Panc1 (cell line): ENCODE measurements around the gene DUSP11. TPM values are rescaled to one million over a fixed set of nuclear protein-coding genes. Genes with fewer than 3 reads are reported as not detected.

Experiments used
- ATAC-seq: fragments of 200-7000 bp; cut with Tn5 transposase; 2 replicates; pipeline ENCODE4 v1.9.1; 2020; ENCODE audit warnings: mild to moderate bottlenecking, moderate library complexity
- BruUV-seq: library from RNA; stranded (reverse); fragments of 400-500 nt; replicated peaks from 2 replicates; lab custom pipeline; 2021; lab: Mats Ljungman, UMichigan
- CTCF ChIA-PET: fragments of 300-600 bp; sonication (Branson Sonifier 250); formaldehyde crosslinking; loops from one replicate; lab custom pipeline; 2022; ENCODE audit warnings: antibody characterized with exemption; lab: Charles Lee
- POLR2A ChIA-PET: fragments of 300-600 bp; sonication (Branson Sonifier 250); formaldehyde crosslinking; loops from one replicate; lab custom pipeline; 2022; ENCODE audit warnings: antibody characterized with exemption; lab: Charles Lee
- DNase-seq: peaks from one replicate; pipeline ENCODE4 v3.0.0-alpha.2; 2010; ENCODE audit warnings: low read depth, low spot score
- H3K27ac ChIP-seq: 2 replicates; pipeline ENCODE4 v1.5.1; 2011; ENCODE audit warnings: mild to moderate bottlenecking, low read length, inconsistent platforms
- H3K27me3 ChIP-seq: fragments of 200-500 bp; sonication (Bioruptor generic); 2 replicates; pipeline ENCODE4 v1.6.0; 2014; ENCODE audit warnings: low read length, inconsistent platforms; ENCODE audit not compliant: control insufficient read depth, insufficient read depth
- H3K36me3 ChIP-seq: fragments of 200-500 bp; sonication (Bioruptor generic); 2 replicates; pipeline ENCODE4 v1.5.1; 2014; ENCODE audit warnings: inconsistent platforms, mild to moderate bottlenecking, low read length, moderate library complexity; ENCODE audit not compliant: control insufficient read depth, insufficient read depth
- H3K4me1 ChIP-seq: 2 replicates; pipeline ENCODE4 v1.5.1; 2011; ENCODE audit warnings: inconsistent platforms, mild to moderate bottlenecking, low read length, moderate library complexity; ENCODE audit not compliant: control insufficient read depth, insufficient read depth
- H3K4me3 ChIP-seq, 2 experiments: 2 replicates each; pipeline ENCODE4 v1.5.1; 2011 to 2012; ENCODE audit warnings: low read depth in 2 of 2, low read length in 2 of 2, mild to moderate bottlenecking in 2 of 2, inconsistent platforms in 1 of 2, moderate library complexity in 1 of 2
- H3K9me3 ChIP-seq: fragments of 200-500 bp; sonication (Bioruptor generic); 2 replicates; pipeline ENCODE4 v1.5.1; 2014; ENCODE audit warnings: low read depth, mild to moderate bottlenecking, inconsistent platforms, low read length, moderate library complexity; ENCODE audit not compliant: control insufficient read depth, insufficient read depth
- POLR2AphosphoS5 ChIP-seq: IDR thresholded peaks from 2 replicates; pipeline ENCODE4 v1.6.1; 2012; ENCODE audit warnings: mild to moderate bottlenecking, low read depth, low read length, moderate library complexity
- SIN3A ChIP-seq: IDR thresholded peaks from 2 replicates; pipeline ENCODE4 v1.6.1; 2012; ENCODE audit warnings: low read depth, mild to moderate bottlenecking, low read length, moderate library complexity, borderline replicate concordance; ENCODE audit not compliant: insufficient read depth
- TCF7L2 ChIP-seq: IDR thresholded peaks from 2 replicates; pipeline ENCODE4 v1.6.1; 2011; ENCODE audit warnings: mild to moderate bottlenecking, low read depth, low read length, inconsistent platforms
- in situ Hi-C: cut with HindIII; loops from 2 replicates; pipeline ENCODE4 v1.10.0; 2016; ENCODE audit warnings: low sequenced_read_pairs, low pct_unique_long_range_greater_than_20kb
- intact Hi-C: fragments of 100-400 bp; cut with micrococcal nuclease; formaldehyde crosslinking; loops from one replicate; pipeline ENCODE4 v1.10.0; 2022; ENCODE audit not compliant: unreplicated experiment
- total RNA-seq: library from RNA; stranded (reverse); gene quantifications from one replicate; pipeline ENCODE4 v1.2.1, GENCODE V29; 2021; ENCODE audit not compliant: unreplicated experiment
- TF ChIP-seq, protein P1 (sequence below), 2 experiments: IDR thresholded peaks; 2 replicates each; pipeline ENCODE4 v1.6.1; 2011 to 2012; ENCODE audit warnings: low read depth in 2 of 2, control low read depth in 1 of 2, low read length in 1 of 2, mild to moderate bottlenecking in 1 of 2, moderate library complexity in 1 of 2; ENCODE audit not compliant: insufficient read depth in 1 of 2
- TF ChIP-seq, protein P2 (sequence below): fragments of 450-650 bp; IDR thresholded peaks from 2 replicates; pipeline ENCODE4 v1.5.1; 2017; ENCODE audit warnings: mild to moderate bottlenecking

The DUSP11 gene
- total RNA-seq, 1 experiment from 2014 or later: 16.9 TPM

DNA sequence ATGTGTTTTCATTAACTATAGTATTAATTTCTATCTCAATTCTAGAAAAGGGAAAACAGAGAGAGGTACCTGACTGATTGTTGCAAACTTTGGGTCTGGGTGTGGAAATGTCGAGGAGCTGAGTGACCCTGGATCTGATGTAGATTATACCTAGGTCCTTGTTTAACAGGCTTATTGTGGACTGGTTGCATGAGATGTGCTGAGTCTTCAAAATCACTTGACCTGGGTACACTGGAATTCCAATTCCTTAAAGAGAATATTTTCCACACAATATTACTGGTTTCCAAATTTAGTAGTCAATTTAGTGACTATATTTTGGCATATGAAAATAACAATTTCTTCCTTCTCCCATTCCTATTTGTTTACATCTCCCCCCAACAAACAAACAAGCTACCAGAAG lies 13.6 kb downstream of the DUSP11 start:
- intact Hi-C loops (no loop called here), in situ Hi-C loops (no loop called here)
- no TSS peak for BruUV-seq
- POLR2A ChIA-PET: no interaction called here
- Histone ChIP-seq H3K9me3 (no peaks in the 10 kb centered on the region), H3K4me1 (no peaks in the 10 kb centered on the region), H3K4me3 (no peak overlapping the region), H3K27me3 (no peaks in the 10 kb centered on the region), H3K27ac (no peak overlapping the region), H3K36me3 (peaks cover 12% of the 10 kb centered on the region)
- TF ChIP-seq, protein P1, sequence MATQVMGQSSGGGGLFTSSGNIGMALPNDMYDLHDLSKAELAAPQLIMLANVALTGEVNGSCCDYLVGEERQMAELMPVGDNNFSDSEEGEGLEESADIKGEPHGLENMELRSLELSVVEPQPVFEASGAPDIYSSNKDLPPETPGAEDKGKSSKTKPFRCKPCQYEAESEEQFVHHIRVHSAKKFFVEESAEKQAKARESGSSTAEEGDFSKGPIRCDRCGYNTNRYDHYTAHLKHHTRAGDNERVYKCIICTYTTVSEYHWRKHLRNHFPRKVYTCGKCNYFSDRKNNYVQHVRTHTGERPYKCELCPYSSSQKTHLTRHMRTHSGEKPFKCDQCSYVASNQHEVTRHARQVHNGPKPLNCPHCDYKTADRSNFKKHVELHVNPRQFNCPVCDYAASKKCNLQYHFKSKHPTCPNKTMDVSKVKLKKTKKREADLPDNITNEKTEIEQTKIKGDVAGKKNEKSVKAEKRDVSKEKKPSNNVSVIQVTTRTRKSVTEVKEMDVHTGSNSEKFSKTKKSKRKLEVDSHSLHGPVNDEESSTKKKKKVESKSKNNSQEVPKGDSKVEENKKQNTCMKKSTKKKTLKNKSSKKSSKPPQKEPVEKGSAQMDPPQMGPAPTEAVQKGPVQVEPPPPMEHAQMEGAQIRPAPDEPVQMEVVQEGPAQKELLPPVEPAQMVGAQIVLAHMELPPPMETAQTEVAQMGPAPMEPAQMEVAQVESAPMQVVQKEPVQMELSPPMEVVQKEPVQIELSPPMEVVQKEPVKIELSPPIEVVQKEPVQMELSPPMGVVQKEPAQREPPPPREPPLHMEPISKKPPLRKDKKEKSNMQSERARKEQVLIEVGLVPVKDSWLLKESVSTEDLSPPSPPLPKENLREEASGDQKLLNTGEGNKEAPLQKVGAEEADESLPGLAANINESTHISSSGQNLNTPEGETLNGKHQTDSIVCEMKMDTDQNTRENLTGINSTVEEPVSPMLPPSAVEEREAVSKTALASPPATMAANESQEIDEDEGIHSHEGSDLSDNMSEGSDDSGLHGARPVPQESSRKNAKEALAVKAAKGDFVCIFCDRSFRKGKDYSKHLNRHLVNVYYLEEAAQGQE (IDR thresholded peaks at IDR 0.05; ENCODE audit: insufficient read depth in 1 of 2, low read depth in 2 of 2, low read length in 1 of 2): no peak
- TF ChIP-seq, protein P2, sequence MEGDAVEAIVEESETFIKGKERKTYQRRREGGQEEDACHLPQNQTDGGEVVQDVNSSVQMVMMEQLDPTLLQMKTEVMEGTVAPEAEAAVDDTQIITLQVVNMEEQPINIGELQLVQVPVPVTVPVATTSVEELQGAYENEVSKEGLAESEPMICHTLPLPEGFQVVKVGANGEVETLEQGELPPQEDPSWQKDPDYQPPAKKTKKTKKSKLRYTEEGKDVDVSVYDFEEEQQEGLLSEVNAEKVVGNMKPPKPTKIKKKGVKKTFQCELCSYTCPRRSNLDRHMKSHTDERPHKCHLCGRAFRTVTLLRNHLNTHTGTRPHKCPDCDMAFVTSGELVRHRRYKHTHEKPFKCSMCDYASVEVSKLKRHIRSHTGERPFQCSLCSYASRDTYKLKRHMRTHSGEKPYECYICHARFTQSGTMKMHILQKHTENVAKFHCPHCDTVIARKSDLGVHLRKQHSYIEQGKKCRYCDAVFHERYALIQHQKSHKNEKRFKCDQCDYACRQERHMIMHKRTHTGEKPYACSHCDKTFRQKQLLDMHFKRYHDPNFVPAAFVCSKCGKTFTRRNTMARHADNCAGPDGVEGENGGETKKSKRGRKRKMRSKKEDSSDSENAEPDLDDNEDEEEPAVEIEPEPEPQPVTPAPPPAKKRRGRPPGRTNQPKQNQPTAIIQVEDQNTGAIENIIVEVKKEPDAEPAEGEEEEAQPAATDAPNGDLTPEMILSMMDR: no peak
- CTCF ChIA-PET: no interaction called here
- DNase-seq (no peak), ATAC-seq (no peak)

DNA sequence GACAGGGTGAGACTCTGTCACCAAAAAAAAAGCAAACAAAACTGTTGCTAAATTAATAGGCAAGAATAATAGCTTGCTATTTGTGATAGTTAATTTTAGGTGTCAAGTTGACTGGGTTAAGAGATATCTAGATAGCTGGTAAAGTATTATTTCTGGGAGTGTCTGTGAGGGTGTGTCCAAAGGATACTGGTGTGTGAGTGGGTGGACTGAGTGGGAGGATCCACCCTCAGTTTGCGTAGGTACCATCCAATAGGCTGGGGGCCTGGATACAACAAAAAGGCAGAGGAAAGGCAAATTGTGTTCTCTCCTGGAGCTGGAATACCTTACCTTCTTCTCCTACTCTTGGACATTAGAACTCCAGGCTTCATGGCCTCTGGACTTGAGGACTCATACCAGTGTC lies 15.0 kb downstream of the DUSP11 start:
- Histone ChIP-seq H3K4me3 (no peak overlapping the region), H3K4me1 (no peaks in the 10 kb centered on the region), H3K27me3 (no peaks in the 10 kb centered on the region), H3K9me3 (no peaks in the 10 kb centered on the region), H3K36me3 (peaks cover 12% of the 10 kb centered on the region), H3K27ac (no peak overlapping the region)
- BruUV-seq: no TSS peak
- intact Hi-C loops: no loop called here
- TF ChIP-seq TCF7L2 (no peak), POLR2AphosphoS5 (no peak), SIN3A (no peak)
- TF ChIP-seq, protein P2: no peak
- TF ChIP-seq, protein P1 (IDR thresholded peaks at IDR 0.05; ENCODE audit: insufficient read depth in 1 of 2, low read depth in 2 of 2, low read length in 1 of 2): no peak
- DNase-seq (no peak), ATAC-seq (no peak)
- in situ Hi-C loops: no loop called here
- POLR2A ChIA-PET: interaction anchor here (0.6 kb wide), 1 partner anchor 70 kb away, joined by 7 read pairs; no protein-coding TSS in a partner anchor
- CTCF ChIA-PET: no interaction called here
